GM21717 (cell line): ENCODE measurements around the gene TMEM131.
"Not testable (repeated sequence)": the region's sequence is repeated elsewhere in the genome, so short reads cannot be mapped to it uniquely, and the experiment has no call there.

ENCODE experiments used
- ATAC-seq: cut with Tn5 transposase; IDR thresholded peaks from one replicate; pipeline ENCODE4 v1.9.1; 2021; ENCODE audit warnings: mild to moderate bottlenecking, moderate library complexity; ENCODE audit not compliant: unreplicated experiment

TMEM131 gene

DNA sequence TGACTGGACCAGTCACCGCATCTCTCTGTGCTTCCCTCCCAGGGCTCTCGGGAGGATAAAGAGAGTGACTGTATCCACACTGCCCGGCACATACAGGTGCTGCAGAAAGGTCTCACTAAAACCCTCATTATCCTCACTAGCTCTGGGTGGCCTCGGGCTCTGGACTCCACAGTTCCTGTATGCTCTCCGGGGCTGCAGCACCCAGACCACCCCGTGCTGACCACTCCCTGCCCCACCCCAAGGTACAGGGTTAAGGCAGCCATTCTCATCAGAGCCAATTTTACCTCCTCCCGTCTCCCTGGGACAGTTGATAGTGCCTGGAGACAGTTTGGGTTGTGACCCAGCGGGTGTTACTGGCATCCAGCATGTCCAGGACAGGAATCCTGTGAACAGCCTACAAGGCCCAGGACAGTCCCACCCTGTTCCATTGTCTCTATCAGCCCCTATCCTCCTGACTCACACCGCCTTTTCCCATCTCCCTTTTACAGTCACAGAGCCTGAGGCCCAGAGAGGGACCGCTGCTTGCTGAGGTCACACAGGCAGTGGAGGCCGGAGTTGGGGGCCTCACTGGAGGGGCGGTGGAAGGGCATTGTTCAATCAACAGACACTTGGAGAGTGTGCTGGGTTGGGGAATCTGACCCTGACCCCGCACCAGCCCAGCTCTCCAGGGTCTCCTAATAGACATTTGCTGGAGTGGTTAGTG is 280.6 kb downstream of the TMEM131 start:
- no peak for ATAC-seq

DNA sequence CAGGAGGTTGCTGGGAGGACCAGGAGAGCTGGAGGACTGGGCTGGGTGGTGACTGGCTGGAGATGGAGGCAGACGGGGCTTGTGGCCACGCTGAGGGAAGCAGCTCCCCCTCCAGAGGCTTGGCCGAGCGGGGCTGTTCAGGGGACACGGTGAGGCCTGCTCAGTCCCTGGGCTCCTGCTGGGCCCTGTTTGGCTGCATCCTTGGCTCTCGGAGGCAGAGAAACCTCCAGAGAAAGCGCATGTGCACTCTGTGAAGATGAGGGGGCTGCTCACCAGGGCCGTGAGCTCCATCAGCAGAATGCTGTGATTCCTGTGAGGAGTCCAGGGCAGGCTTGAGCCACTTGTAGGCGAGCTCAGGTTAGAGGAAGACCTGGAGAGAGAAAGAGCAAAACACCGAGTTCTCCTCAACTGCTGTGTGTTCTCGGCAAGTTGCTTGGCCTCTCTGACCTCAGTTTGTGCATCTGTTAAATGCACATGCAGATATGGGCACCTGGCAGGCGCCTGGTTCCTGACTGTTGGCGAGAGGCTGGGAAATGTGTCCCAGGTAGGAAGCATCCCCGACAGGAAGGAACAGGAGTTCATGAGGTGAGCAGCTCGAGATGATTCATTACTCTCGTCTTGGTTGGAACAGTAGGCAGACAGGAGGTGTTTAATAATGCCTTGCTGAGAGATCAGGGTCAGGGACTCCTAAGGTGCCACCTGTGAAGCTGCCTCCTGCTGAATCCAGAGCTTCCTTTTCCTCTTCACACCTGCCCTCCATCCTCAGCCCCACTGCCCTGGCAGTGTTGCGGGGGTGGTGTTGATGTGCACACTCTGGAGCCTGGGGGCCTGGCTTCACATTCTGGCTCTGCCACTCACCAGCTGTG is 281.4 kb downstream of the TMEM131 start:
- ATAC-seq, result no peak

DNA sequence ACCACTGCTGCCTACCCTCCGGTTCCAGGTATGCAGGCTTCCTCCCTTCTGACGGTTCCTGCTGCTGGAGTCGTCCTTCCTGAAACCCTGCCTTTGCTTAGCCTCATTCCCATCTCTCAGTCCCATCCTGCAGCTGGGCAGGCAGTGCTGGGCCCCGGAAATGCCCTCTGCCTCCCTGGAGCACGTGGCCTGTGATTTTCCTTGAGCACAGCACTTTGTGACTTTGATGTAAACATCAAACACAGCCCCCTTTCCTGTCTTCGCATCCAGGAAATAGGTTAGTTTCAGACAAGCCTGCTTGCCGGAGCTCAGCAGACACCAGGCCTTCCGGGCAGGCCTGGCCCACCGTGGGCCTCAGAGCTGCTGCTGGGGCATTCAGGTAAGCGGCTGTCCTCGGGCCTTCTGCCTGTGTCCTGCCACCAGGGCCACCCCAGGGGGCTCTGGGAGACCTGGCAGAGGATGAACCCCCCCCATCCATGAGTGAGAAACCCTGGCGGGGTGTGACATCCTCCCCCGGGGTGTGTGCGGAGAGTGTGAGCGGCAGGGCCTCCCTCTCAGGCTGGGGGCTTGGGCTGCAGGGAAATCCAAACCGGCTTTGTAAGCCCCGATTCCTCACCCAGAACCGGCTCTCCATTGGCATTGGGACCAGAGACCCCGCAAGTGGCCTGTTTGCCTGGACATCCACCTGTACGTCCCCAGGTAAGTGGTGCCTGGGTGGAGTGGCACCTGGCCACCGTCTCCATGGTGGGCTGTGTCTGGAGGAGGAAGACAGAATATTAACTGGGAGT is 282.3 kb downstream of the TMEM131 start, which contains the start of gene ZAP70:
TSS of gene ZAP70 (plus strand) at position 281 of the 788 bp plus-strand sequence. CDS start 10,461 bp downstream, outside the sequence.
- ATAC-seq, result no peak

DNA sequence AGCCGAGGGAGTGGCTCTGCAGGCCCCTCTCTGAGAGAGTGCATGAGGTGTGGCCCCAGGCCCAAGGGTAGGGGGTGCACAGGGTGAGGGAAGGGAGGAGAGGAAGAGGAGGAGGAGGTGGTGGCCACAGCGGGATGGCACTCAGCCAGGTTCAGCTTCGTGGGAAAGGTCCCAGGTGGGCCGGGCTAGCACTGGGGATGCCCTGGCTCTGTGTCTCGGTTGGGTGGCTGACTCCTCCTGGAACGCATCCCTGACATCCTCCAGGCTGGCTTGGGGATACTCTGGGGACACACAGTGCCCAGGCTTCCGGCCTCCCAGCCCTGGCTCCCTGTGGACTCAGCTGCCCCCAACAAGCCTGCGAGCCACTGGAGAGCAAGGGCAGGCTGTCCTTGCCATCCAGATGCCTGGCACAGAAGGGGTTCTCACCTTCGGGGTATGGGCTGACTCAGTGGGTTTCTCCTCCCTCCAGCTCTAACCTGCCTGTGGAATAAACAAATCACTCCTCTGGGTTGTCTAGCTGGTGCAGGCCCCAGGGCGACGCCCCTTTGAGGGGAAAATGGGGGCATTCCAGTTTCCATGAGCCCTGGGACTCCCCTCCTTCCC is 283.0 kb downstream of the TMEM131 start:
- no peak for ATAC-seq

DNA sequence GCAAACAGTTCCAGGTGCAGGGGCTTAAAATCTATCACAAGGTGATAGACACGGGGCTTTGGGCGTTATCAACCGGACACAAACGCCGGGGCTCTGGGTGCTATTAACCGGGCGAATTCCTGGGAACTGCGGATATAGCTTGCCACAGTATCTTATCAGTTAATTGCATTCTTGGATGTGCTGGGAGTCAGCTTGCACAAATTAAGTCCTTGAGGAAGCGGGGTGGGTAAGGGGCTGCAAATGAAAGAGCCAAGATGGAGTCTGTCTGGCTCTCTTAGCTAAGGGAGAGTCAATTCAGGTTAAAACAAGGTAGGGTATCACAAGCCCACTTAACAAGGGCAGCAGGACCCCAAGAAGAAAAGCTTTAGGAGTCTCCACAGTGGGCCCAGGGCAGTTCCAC is 283.6 kb downstream of the TMEM131 start:
- ATAC-seq, result not testable (repeated sequence)

DNA sequence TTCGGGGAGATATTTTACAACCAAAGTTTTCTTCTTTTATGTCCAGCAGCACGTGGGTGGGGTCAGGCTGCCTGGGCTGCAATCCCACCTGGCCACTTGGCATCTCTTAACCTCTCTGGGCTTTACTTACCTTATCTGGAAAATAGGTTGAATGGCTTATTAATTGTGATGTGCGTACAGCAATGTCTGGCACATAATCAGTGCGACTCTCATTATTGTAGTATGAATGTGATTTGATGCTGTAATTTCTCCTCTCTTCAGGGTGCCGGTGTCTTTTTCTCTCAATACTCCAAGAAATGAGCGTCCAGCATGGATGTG is 284.4 kb downstream of the TMEM131 start:
- no peak for ATAC-seq

DNA sequence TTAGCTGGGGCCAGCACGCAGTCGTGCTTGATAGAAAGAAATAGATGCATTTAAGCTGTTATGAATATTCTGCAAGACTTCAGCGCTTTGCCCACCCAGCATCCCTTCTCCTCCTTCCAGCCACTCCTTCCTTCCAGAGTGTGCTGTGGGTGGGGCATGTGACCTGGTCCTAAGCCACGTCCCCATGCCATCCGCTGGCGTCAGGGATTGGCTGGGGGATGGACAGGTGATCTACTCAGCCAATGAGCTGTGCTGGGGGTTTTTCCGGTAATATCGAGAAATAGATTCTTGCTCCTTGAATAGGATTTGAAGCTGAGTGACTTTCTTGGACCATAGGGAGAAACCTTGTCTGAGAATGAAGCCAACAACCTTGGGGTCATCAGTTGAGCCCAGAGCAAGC is 287.1 kb downstream of the TMEM131 start:
- ATAC-seq, result no peak

DNA sequence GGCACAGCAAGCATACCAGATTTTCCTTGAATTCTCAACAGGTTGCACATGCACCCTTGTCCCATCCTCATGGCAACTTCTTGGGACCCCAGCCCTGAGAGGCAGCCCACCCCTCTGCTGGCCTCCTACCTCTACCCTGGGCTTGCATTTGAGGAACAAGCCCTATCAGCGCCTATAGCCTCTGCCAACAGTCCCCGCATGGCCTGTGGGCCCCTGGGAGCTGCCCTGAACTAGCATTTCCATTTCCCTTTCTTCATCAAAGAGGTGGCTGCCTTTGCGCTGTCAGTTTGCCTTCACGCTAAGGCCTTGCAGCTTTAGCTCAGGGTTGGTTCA is 287.7 kb downstream of the TMEM131 start:
- ATAC-seq, result no peak

DNA sequence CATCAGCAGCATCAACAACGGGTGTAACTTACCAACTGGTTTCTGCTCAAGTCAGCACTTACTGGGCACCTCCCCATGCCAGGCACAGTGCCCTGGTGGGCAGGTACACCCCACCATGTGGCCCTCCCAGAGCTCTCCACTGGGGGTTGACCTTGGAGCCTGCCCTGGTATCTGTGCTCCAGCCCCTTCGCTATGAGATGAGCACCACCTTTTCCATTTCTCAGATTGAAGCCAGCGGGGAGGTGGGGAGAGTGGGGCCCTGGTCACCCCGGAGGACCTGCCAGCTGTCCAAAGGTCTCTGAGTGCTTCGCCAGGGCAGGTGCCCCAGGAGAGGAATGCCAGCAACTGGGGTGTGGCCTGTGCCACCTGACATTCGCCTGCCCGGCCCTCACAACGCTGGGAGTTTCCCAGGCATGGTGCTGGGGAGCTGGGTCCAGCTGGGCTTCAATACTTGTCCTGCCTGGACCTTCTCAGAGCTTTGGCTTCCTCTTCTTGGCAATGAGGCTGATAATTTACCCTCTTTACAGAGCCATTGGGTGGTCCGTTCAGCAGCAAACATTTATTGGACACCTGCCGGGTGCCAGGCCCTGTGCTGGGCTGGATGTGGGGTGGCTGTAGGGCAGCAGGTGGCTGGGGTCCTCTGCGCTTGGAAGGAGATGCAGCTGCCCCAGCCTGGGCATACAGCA is 288.2 kb downstream of the TMEM131 start:
- no peak for ATAC-seq

DNA sequence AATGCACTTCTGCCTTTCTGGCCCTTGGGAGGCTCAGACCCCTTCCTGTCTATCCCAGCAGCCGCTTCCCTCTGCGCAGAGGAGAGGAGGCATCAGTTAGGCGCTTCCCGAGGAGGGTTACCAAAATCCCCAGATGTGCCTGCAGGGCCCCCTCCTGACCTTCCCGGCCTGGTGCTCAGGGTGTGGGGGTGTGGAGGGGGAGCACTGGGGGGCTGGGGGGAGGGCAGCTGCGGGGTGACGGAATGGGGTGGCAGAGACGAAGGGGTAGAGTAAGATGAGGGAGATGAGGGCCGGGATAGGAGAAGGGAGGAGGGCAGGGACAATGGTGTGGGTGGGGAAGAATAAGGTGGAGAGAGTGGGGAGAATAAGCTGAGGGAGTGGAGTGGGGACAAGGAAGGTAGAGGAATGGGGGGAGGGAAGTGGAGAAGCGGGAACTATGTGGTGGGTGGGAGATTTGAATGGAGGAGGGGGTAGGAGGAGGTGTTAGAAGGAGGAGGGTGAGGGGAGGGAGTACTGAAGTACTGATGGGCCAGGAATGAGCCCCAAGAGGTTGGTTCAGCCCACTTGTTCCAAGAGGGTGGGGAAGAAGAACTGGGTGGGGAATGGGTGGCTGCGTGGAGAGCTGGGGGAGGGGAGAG is 288.9 kb downstream of the TMEM131 start:
- no peak for ATAC-seq
